ENCODE data around the gene KDM2A. TPM values are rescaled to one million over a fixed set of nuclear protein-coding genes. Genes with fewer than 3 reads are reported as not detected.

KDM2A gene
- total RNA-seq, 4 donors from 2014 or later, result 34.8 to 55.0 (median 44.9) TPM

DNA sequence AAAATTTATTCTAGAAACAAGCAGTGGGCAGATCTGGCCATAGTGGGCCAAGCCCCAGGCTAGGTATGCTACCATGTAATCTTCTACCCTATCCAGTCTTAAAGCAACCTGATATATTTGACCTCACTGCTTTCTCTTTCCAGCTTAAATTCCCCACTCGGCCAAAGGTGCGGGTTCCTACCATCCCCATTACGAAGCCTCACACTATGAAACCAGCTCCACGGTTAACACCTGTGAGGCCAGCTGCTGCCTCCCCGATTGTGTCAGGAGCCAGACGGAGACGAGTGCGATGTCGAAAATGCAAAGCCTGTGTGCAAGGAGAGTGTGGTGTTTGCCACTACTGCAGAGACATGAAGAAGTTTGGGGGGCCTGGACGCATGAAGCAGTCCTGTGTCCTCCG lies 126.0 kb downstream of the KDM2A start:
- Histone ChIP-seq H3K27me3 (no peaks in the 10 kb centered on the region), H3K9me3 (no peaks in the 10 kb centered on the region), H3K27ac (peak overlapping the region in 2 of 4 donors; percentile 20 to 89), H3K36me3 (peaks cover 0 to 70% of the 10 kb centered on the region in 2 donors), H3K4me3 (no peak overlapping the region), H3K4me1 (peaks cover 31 to 49% of the 10 kb centered on the region in 2 donors)
- in situ Hi-C loops (cut with MboI; ENCODE audit: low sequenced_read_pairs in 4 of 4), result no loop called here
- intact Hi-C loops (cut with DNase I; ENCODE audit: low total_unique reads), result no loop called here
- ATAC-seq (no peak), DNase-seq (no peak)
- no peak for TF ChIP-seq POLR2A (IDR thresholded peaks at IDR 0.05)
- TF ChIP-seq, protein P1, sequence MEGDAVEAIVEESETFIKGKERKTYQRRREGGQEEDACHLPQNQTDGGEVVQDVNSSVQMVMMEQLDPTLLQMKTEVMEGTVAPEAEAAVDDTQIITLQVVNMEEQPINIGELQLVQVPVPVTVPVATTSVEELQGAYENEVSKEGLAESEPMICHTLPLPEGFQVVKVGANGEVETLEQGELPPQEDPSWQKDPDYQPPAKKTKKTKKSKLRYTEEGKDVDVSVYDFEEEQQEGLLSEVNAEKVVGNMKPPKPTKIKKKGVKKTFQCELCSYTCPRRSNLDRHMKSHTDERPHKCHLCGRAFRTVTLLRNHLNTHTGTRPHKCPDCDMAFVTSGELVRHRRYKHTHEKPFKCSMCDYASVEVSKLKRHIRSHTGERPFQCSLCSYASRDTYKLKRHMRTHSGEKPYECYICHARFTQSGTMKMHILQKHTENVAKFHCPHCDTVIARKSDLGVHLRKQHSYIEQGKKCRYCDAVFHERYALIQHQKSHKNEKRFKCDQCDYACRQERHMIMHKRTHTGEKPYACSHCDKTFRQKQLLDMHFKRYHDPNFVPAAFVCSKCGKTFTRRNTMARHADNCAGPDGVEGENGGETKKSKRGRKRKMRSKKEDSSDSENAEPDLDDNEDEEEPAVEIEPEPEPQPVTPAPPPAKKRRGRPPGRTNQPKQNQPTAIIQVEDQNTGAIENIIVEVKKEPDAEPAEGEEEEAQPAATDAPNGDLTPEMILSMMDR (IDR thresholded peaks at IDR 0.05 in 4 of 5, conservative IDR thresholded peaks at IDR 0.05 in 1 of 5), result no peak

DNA sequence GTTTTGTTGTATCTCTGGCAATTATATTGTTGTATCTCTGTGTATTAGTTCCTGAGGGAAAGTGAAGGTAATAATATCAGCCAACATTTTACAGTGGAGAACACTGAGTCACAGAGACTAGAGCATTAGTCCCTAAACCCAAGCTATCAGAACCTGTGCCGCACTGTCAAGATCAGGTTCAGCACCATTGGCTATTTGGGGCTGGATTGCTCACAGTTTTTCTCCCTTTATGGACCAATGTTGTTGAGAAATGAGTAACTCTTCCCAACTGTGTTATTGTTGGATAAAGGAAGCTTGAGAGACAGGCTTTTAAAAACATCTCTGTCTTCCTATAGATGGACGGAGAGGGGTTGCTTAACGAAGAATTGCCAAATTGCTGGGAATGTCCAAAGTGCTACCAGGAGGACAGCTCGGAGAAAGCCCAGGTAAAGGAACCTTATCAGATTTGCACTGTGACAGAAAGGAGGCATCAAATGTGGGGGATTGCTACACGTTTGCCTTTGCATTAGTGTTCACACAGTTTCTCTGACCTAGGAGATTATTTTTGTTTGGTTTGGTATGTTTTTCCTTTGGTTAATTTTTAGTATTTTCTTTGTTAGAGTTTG lies 129.0 kb downstream of the KDM2A start:
- DNase-seq (no peak), ATAC-seq (no peak)
- no peak overlapping the region for H3K4me3 ChIP-seq
- TF ChIP-seq, protein P1 (IDR thresholded peaks at IDR 0.05 in 4 of 5, conservative IDR thresholded peaks at IDR 0.05 in 1 of 5), result no peak
- TF ChIP-seq POLR2A (IDR thresholded peaks at IDR 0.05), result no peak
- intact Hi-C loops (cut with DNase I; ENCODE audit: low total_unique reads), result no loop called here
- H3K27me3 ChIP-seq, result no peaks in the 10 kb centered on the region
- H3K4me1 ChIP-seq, result peaks cover 9 to 28% of the 10 kb centered on the region in 2 donors
- no peaks in the 10 kb centered on the region for H3K9me3 ChIP-seq
- in situ Hi-C loops (cut with MboI; ENCODE audit: low sequenced_read_pairs in 4 of 4), result no loop called here
- H3K27ac ChIP-seq, result peak overlapping the region; percentile 20 to 72 (median 58)
- H3K36me3 ChIP-seq, result peaks cover 0 to 97% of the 10 kb centered on the region in 2 donors

DNA sequence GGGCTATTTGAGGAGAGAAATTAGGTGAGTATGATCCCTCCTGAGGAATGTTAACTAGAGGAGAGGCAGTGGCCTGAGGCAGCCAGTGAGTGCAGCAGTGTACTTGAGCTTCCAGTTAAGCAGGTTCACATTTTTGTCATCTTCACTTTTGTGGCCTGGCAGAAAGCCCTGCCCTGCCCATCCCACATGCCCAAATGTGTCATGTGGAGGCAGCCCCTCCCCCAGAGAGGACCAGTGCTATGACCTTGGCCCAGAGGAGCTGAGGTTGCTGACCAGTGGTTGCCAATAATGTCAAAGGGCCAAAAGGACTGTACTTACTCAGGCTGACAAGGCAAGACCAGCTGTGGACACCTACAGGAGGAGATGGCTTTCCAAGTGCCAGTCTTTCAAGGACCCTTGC lies 129.6 kb downstream of the KDM2A start:
- intact Hi-C loops (cut with DNase I; ENCODE audit: low total_unique reads) (no loop called here), in situ Hi-C loops (cut with MboI; ENCODE audit: low sequenced_read_pairs in 4 of 4) (no loop called here)
- Histone ChIP-seq H3K4me3 (no peak overlapping the region), H3K36me3 (peaks cover 0 to 97% of the 10 kb centered on the region in 2 donors), H3K27me3 (no peaks in the 10 kb centered on the region), H3K9me3 (no peaks in the 10 kb centered on the region), H3K27ac (peak overlapping the region; percentile 20 to 72 (median 58)), H3K4me1 (peaks cover 9 to 25% of the 10 kb centered on the region in 2 donors)
- DNase-seq, result peak; percentile 76 to 89
- TF ChIP-seq POLR2A (IDR thresholded peaks at IDR 0.05), result no peak
- TF ChIP-seq, protein P1 (IDR thresholded peaks at IDR 0.05 in 4 of 5, conservative IDR thresholded peaks at IDR 0.05 in 1 of 5), result no peak
- peak; percentile 86 to 91 for ATAC-seq

DNA sequence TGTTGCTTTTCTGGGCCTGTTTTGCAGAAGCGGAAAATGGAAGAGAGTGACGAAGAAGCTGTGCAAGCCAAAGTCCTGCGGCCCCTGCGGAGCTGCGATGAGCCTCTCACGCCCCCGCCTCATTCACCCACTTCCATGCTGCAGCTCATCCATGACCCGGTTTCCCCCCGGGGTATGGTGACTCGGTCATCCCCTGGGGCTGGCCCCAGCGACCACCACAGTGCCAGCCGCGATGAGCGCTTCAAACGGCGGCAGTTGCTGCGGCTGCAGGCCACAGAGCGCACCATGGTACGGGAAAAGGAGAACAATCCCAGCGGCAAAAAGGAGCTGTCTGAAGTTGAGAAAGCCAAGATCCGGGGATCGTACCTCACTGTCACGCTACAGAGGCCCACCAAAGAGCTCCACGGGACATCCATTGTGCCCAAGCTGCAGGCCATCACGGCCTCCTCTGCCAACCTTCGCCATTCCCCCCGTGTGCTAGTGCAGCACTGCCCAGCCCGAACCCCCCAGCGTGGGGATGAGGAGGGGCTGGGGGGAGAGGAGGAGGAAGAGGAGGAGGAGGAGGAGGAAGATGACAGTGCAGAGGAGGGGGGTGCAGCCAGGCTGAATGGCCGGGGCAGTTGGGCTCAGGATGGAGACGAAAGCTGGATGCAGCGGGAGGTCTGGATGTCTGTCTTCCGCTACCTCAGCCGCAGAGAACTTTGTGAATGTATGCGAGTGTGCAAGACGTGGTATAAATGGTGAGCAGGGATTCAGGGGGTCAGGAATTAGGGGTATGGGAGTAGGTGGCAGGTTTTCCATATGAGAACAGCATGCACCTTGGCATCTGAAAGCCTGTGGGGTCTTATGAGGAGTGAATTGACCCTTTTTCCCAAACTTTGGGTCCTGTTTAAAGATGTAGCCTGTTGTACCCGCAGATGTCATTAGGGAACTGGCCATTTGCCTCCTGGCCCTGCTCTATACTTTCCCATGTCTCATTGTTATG lies 131.3 kb downstream of the KDM2A start:
- peaks cover 9 to 18% of the 10 kb centered on the region in 2 donors for H3K4me1 ChIP-seq
- intact Hi-C loops (cut with DNase I; ENCODE audit: low total_unique reads), result no loop called here
- peak overlapping the region in 1 of 4 donors; percentile 72 for H3K27ac ChIP-seq
- TF ChIP-seq, protein P1 (IDR thresholded peaks at IDR 0.05 in 4 of 5, conservative IDR thresholded peaks at IDR 0.05 in 1 of 5), result no peak
- no peak for TF ChIP-seq POLR2A (IDR thresholded peaks at IDR 0.05)
- H3K27me3 ChIP-seq, result no peaks in the 10 kb centered on the region
- DNase-seq (no peak), ATAC-seq (no peak)
- in situ Hi-C loops (cut with MboI; ENCODE audit: low sequenced_read_pairs in 4 of 4), result no loop called here
- no peak overlapping the region for H3K4me3 ChIP-seq
- H3K36me3 ChIP-seq, result peaks cover 0 to 97% of the 10 kb centered on the region in 2 donors
- no peaks in the 10 kb centered on the region for H3K9me3 ChIP-seq

Measured in gastrocnemius medialis (tissue), 4 donors.